ENCODE data around the gene EIF1AY.

GRCh38 chrY:20538186-20538585, 37.4 kb upstream of the EIF1AY start:
- TF ChIP-seq CTCF (IDR thresholded peaks at IDR 0.05; ENCODE audit: low read depth, low read length) (no peak), EZH2phosphoT487 (IDR thresholded peaks at IDR 0.05; ENCODE audit: low read depth) (no peak)

Data from OCI-LY3 (cell line).